Thyroid gland (tissue), 4 donors: Measurements from ENCODE around the gene TAF8.

Experiments used
- CTCF ChIP-seq, 6 experiments: fragments of 200-600 bp in 3 of 6; fragments of 450-650 bp in 3 of 6; sonication (generic) in 3 of 6; IDR thresholded peaks; one replicate each; pipeline ENCODE4 v1.5.1; 2016 to 2019; ENCODE audit warnings: antibody characterized with exemption in 6 of 6, mild to moderate bottlenecking in 2 of 6, inconsistent platforms in 1 of 6, moderate library complexity in 1 of 6
- POLR2A ChIP-seq, 2 donors: fragments of 450-650 bp; IDR thresholded peaks; one replicate each; pipeline ENCODE4 v1.6.1; 2017; ENCODE audit warnings: antibody characterized with exemption in 2 of 2, mild to moderate bottlenecking in 2 of 2, moderate library complexity in 1 of 2

DNA sequence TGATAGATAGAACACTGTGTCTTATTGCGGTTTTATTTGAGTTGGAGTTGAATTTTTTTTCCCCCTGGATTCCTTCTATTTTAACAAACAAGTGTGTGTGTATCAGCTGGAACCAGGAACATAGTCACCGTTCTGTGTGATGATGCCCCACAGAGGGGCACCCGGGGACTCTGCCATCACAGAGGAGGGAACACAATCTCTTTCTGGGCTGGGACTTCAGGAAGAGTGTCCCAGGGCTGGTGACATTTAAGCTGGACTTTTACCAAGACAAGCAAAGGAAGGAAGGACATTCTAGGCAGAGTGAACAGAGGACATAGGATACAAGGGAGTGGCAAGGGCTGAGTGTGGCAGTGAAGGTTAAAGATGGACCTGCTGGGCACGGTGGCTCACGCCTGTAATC lies 33.2 kb downstream of the TAF8 start:
- TF ChIP-seq POLR2A (IDR thresholded peaks at IDR 0.05): peak in 1 of 2 donors; percentile 24
- TF ChIP-seq CTCF (IDR thresholded peaks at IDR 0.05): no peak
